ENCODE measurements around the gene CCDC73. TPM values are rescaled to one million over a fixed set of nuclear protein-coding genes. Genes with fewer than 3 reads are reported as not detected.
A peak's percentile ranks its signal among the peaks of the same experiment; 100 is the strongest.

CCDC73 gene
- total and polyA plus RNA-seq, 2 of the 4 experiments (the other 2 are of a cell fraction) = not detected

DNA sequence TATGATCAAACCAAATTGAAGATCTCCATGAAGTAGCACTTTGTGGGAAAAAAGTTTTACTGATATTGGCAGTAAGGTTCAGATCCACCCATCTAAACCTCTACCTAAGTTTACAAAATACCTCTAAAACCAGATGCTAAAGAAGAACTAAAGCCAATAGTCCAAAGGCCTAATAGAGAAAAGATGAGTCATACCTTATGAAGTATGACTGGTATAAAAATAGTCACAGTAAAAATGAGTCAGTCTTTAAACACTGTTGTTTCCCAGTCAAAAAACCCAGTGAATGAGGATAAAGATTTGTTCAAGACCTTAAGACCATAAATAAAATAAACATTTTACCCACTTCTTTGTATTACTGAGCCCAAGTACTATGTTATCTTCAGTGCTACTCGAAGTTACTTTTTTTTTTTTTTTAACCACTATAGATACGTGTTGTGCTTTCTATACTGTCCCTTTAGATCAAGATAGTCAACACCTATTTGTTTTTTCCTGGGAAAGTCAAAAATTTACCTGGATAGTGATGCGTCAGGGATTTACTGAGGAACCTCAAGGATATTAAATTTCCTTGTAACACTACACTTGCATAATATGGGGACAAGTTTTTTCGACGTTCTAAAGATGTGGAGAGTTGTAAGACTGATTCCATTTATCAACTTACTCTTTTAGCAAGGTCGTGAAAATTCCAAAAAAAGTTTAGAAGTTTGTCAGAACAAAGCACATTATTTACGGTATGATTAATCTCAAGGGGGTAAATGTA is 87.3 kb downstream of the CCDC73 start:
- H2BK120ac ChIP-seq (ENCODE audit: low read depth, low read length) = no peak overlapping the region
- no peak overlapping the region for H2AFZ ChIP-seq (replicated peaks; ENCODE audit: low read length, poor library complexity)
- no peak for TF ChIP-seq CHD1 (IDR thresholded peaks at IDR 0.05; ENCODE audit: low read depth, low read length)
- TF ChIP-seq POLR2A (IDR thresholded peaks at IDR 0.05; ENCODE audit: low read depth, low read length) = no peak
- peak; percentile 75 for TF ChIP-seq NFE2L2 (IDR thresholded peaks at IDR 0.05; ENCODE audit: low read depth, low read length)
- no peak; the same call in 1 of the 2 replicates for TF ChIP-seq MAFK (IDR thresholded peaks at IDR 0.05; ENCODE audit: low read depth, low read length)
- TF ChIP-seq MXI1 (IDR thresholded peaks at IDR 0.05; ENCODE audit: borderline replicate concordance, low read depth, low read length) = no peak
- TF ChIP-seq BHLHE40 (IDR thresholded peaks at IDR 0.05; ENCODE audit: low read depth, low read length) = peak; percentile 67; the same call in 1 of the 2 replicates
- no peak for TF ChIP-seq RFX5 (IDR thresholded peaks at IDR 0.05; ENCODE audit: low read depth, low read length)
- TF ChIP-seq, protein P1, sequence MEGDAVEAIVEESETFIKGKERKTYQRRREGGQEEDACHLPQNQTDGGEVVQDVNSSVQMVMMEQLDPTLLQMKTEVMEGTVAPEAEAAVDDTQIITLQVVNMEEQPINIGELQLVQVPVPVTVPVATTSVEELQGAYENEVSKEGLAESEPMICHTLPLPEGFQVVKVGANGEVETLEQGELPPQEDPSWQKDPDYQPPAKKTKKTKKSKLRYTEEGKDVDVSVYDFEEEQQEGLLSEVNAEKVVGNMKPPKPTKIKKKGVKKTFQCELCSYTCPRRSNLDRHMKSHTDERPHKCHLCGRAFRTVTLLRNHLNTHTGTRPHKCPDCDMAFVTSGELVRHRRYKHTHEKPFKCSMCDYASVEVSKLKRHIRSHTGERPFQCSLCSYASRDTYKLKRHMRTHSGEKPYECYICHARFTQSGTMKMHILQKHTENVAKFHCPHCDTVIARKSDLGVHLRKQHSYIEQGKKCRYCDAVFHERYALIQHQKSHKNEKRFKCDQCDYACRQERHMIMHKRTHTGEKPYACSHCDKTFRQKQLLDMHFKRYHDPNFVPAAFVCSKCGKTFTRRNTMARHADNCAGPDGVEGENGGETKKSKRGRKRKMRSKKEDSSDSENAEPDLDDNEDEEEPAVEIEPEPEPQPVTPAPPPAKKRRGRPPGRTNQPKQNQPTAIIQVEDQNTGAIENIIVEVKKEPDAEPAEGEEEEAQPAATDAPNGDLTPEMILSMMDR (conservative IDR thresholded peaks at IDR 0.05; ENCODE audit: low read depth, low read length) = no peak
- TF ChIP-seq, protein P2, sequence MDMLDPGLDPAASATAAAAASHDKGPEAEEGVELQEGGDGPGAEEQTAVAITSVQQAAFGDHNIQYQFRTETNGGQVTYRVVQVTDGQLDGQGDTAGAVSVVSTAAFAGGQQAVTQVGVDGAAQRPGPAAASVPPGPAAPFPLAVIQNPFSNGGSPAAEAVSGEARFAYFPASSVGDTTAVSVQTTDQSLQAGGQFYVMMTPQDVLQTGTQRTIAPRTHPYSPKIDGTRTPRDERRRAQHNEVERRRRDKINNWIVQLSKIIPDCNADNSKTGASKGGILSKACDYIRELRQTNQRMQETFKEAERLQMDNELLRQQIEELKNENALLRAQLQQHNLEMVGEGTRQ (IDR thresholded peaks at IDR 0.05; ENCODE audit: low read depth, low read length) = no peak
- TF ChIP-seq FOS (IDR thresholded peaks at IDR 0.05; ENCODE audit: low read depth, low read length) = peak; percentile 93
- no peak for TF ChIP-seq MAZ (IDR thresholded peaks at IDR 0.05; ENCODE audit: borderline replicate concordance, low read depth, low read length)
- TF ChIP-seq RCOR1 (IDR thresholded peaks at IDR 0.05; ENCODE audit: insufficient replicate concordance, low read length) = no peak
- no peak overlapping the region for H3K23ac ChIP-seq (ENCODE audit: low read depth, low read length)
- ChIA-PET POLR2A (ENCODE audit: unreplicated experiment) (no interaction called here), CTCF (interaction anchor here (0.6 kb wide), 1 partner anchor 9 kb away, joined by 3 read pairs; no protein-coding TSS in a partner anchor)
- in situ Hi-C loops (cut with MboI; ENCODE audit: low sequenced_read_pairs) = no loop called here
- no peak overlapping the region for H3K56ac ChIP-seq (ENCODE audit: extremely low read depth, insufficient read depth, low read length)
- dilution Hi-C loops (cut with HindIII; ENCODE audit: low sequenced_read_pairs, unreplicated experiment) = no loop called here
- no peak overlapping the region for H4K91ac ChIP-seq (ENCODE audit: insufficient read depth, low read depth, low read length)
- H4K5ac ChIP-seq (ENCODE audit: low read depth, low read length) = no peak overlapping the region
- H2AK9ac ChIP-seq (replicated peaks; ENCODE audit: low read depth, low read length, poor library complexity) = no peak overlapping the region
- H4K20me1 ChIP-seq (ENCODE audit: insufficient read depth, low read length) = no peaks in the 10 kb centered on the region
- H3K18ac ChIP-seq (ENCODE audit: low read depth, low read length) = no peak overlapping the region
- H3K9ac ChIP-seq (ENCODE audit: low read depth, low read length) = no peak overlapping the region
- H3K4ac ChIP-seq (ENCODE audit: low read depth, low read length) = no peak overlapping the region
- no peak overlapping the region for H2BK20ac ChIP-seq (ENCODE audit: low read depth, low read length)
- H3K27ac ChIP-seq (ENCODE audit: insufficient read depth, low read length) = no peak overlapping the region
- no peaks in the 10 kb centered on the region for H3K36me3 ChIP-seq (ENCODE audit: control insufficient read depth, insufficient read depth, low read length)
- H3K14ac ChIP-seq (replicated peaks; ENCODE audit: low read depth, low read length) = no peak overlapping the region
- H3K9me1 ChIP-seq (ENCODE audit: insufficient read depth, low read length) = no peaks in the 10 kb centered on the region
- H2BK5ac ChIP-seq (ENCODE audit: low read depth, low read length, poor library complexity, severe bottlenecking) = no peak overlapping the region
- ATAC-seq (ENCODE audit: low read depth) (peak; percentile 73), DNase-seq (peak; percentile 82)
- no peak overlapping the region for H4K8ac ChIP-seq (ENCODE audit: low read depth in 2 of 2, low read length in 2 of 2)
- intact Hi-C loops (cut with micrococcal nuclease) = no loop called here
- H3K4me2 ChIP-seq (ENCODE audit: low read depth, low read length) = no peak overlapping the region
- H3K27me3 ChIP-seq (ENCODE audit: control insufficient read depth, insufficient read depth, low read length) = peaks cover 3% of the 10 kb centered on the region
- BruUV-seq (replicated peaks) = no TSS peak
- no peak overlapping the region for H2AK5ac ChIP-seq (ENCODE audit: low read depth, low read length)
- no peaks in the 10 kb centered on the region for H3K4me1 ChIP-seq (ENCODE audit: control insufficient read depth, insufficient read depth, low read length)
- H3K9me3 ChIP-seq (ENCODE audit: control insufficient read depth, insufficient read depth, low read length) = 0 out of 2 replicates have a peak, but pooled peaks cover 2% of the 10 kb centered on the region
- H2BK15ac ChIP-seq (ENCODE audit: low read depth, low read length) = no peak overlapping the region
- H3K4me3 ChIP-seq (ENCODE audit: insufficient read depth, low read depth, low read length) = no peak overlapping the region
- WGBS, 2 experiments (ENCODE audit: extremely low coverage in 2 of 2, insufficient read length in 1 of 2) = no CpG with 5 or more reads among the region's 7 CpGs
- H3K79me1 ChIP-seq (ENCODE audit: low read depth in 1 of 2, low read length in 2 of 2) = no peaks in the 10 kb centered on the region
